HG03521 (cell line): ENCODE measurements around the gene FOXD1.
"Not testable (repeated sequence)": the region's sequence is repeated elsewhere in the genome, so short reads cannot be mapped to it uniquely, and the experiment has no call there.

ENCODE experiments used
- ATAC-seq: cut with Tn5 transposase; IDR thresholded peaks from one replicate; pipeline ENCODE4 v1.9.1; 2021; ENCODE audit warnings: mild to moderate bottlenecking, moderate library complexity; ENCODE audit not compliant: unreplicated experiment

FOXD1 gene

DNA sequence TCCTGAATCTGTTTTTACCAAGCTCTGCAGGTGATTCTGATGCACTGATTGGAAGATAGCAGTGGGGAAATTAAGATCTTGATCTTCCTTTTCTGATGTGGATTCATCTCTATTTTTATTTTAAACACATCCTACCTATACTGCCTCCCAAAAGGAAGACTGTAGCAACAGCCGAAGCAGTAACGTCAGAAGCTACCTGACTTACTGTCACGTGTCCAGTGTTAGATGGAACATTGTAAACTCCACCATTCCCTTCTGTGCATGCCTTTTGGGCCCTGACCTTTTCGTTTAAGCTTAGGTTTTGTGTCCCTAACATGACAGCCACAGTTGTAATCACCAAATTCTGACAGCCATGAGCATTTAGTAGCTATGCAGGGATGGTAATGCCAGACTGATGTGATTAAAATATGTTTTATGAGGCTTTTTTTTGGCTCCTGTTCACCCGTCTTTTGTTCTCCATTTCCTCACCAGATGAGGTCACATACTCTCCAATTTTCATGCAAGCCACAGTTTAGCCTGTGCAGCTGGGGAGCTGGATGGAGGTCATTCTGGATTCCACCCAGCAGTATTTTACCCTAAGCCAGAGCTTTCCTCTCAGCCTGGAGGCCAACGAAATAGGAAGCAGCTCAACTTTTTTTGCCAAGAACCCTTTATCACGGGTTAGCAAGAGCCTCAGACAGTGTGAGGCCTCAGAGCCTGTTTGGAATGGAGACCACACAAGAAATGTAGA is 15.6 kb upstream of the FOXD1 start:
- ATAC-seq: no peak

DNA sequence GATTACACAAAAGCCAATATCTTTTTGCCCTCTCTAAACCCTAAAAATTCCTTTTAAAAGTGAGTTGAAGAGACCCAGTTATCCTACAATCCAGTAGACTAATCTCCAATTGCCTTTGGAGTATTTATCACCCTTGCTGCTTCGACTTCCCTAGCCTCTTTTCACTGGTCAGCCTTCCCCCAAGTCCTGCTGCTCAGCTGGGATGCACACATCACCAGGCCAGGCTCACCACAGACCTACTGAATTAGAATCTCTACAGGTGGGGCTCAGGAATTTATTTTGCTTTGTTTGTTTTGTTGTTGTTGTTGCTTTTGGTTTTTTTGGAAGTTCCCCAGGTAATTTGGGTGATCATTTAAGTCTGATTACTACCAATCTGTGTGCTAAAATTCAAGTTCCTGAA is 11.6 kb upstream of the FOXD1 start:
- no peak for ATAC-seq

DNA sequence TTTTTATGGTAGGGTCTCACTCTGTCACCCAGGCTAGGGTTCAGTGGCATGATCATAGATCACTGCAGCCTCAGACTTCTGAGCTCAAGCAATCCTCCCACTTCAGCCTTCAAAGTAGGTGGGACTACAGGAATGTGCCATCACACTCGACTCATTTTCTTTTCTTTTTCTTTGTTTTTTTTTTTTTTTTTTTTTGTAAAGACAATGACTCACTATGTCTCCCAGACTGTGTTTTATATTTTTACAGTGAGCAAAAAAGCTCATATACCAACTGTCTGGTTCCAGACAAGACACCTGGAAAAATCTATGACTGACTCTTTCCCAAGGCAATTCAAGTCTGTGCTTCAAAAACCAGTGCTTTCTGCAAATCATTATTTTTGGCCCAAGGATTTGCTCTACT is 10.8 kb upstream of the FOXD1 start:
- ATAC-seq: no peak

- not testable (repeated sequence) for ATAC-seq
Observed at GRCh38 chr5:73456462-73456861, 7.9 kb upstream of the FOXD1 start.

- ATAC-seq: peak; percentile 57
Observed at GRCh38 chr5:73454379-73455036, 5.9 kb upstream of the FOXD1 start.

GRCh38 chr5:73452215-73452614 is 3.6 kb upstream of the FOXD1 start:
- ATAC-seq: no peak

- no peak for ATAC-seq
Observed at GRCh38 chr5:73451224-73452130, 2.9 kb upstream of the FOXD1 start.

GRCh38 chr5:73450672-73451223 is 2.2 kb upstream of the FOXD1 start:
- ATAC-seq: no peak

- ATAC-seq: no peak
Observed at GRCh38 chr5:73450137-73450536, 1.6 kb upstream of the FOXD1 start.

DNA sequence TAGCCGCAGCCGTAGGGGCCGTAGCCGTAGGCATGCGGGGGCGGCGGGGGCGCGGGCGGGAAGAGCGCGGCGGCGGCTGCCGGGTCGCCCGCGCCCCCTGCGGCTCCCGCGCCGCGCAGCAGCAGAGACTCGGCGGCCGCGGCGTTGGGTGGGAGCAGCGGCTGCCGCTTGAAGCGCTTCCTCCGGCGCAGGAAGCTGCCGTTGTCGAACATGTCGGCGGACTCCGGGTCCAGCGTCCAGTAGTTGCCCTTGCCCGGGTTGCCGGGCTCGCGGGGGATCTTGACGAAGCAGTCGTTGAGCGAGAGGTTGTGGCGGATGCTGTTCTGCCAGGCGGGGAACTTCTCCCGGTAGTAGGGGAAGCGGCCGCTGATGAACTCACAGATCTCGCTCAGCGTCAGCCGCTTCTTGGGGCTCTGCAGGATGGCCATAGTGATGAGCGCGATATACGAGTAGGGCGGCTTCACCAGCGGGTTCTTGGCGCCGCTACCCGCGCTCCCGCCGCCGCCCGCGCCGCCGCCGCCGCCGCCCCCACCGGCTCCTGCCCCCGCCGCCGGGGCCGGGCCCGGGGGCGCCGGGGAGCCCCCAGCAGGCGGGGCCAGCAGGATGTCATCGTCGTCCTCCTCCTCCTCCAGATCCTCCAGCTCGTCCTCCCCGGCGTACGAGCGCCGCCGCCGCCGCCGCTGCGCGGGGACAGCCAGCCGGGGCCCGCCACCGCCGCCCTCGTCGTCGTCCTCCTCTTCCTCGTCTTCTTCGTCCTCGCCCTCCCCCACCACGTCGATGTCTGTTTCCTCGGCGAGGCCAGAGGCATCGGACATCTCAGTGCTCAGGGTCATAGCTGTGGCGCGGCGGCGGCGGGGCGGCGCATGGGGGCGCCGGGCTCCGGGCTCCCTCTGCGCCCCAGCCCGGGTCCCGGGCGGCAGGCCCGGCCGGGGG is 781 bp downstream of the FOXD1 start:
- ATAC-seq: peak; percentile 13

DNA sequence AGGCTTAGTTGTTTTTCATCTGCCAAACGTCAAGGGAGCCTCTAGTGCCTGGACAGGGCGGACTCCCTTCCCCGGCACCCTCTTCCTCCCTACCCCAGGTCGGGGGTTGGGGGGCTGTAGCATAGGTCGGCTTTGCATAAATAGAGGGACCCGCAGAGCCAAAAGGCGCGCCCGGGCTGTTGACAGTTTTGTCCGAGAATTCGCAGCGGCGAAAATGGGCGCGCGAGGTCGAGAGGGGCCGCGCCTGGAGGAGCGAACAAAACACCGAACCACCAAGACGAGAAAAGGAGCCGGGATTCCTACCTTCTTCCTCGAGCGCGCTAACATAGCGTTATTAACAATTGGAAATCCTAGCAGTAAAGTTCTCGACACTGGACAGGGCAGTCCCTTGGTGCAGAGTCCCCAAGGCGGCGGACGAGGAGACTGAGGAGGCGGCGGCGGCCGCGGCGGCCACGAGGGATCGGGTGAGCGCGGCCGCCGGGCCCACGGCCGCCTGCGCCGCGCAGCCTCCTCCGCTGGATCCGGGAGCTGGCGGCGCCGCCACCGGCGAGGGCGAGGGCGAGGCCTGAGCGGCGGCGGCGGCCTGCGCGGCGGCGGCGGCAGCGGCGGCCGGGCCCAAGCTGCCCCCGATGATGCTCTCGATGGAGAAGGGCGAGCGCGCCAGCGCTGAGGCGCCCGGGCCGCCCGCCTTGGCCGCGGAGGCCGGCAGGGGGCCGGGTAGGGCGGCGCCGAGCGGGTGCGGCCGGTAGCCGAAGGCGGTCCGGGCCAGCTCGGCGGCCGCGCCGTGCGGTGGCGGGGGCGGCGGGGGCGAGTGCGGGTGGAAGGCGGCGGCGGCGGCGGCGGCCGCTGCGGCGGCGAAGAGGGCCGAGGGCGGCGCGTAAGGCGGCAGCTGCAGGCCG is 1.7 kb downstream of the FOXD1 start:
- ATAC-seq: peak; percentile 32

GRCh38 chr5:73445665-73446630 is 2.6 kb downstream of the FOXD1 start:
- no peak for ATAC-seq

- no peak for ATAC-seq
Observed at GRCh38 chr5:73444499-73445438, 3.8 kb downstream of the FOXD1 start.

DNA sequence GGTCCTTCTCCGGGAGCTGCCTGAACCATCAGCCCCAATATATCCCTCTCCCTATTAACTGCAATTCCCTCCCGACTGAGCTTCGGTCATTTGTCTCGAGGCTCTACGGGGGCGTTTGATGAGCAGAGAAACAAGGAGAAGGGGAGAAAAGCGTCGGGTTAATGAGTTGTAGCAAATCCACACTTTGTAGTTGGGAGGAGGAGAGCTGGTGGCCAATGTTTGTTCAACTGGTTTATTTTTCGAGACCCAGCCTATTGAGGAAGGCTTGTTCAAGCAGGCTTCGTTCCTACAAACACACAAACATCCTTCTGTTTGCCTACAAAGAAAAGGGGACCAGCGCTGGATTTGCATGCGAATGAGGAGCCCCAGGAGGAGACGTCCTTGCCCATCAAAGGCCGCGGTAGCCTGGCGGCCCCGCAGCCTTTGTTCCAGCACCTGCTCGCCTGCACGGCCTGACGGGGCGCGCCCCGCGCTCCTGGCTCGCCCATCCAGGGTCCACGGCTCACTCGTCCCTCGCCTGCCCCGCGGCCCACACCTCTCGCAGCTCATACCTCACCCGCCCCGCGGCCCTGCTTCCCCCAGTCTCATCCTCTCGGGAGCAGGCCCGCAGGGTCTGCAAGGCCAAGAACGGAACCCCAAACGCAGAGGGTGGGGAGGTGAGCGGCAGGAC is 4.6 kb downstream of the FOXD1 start:
- no peak for ATAC-seq

- no peak for ATAC-seq
Observed at GRCh38 chr5:73442996-73443627, 5.5 kb downstream of the FOXD1 start.

DNA sequence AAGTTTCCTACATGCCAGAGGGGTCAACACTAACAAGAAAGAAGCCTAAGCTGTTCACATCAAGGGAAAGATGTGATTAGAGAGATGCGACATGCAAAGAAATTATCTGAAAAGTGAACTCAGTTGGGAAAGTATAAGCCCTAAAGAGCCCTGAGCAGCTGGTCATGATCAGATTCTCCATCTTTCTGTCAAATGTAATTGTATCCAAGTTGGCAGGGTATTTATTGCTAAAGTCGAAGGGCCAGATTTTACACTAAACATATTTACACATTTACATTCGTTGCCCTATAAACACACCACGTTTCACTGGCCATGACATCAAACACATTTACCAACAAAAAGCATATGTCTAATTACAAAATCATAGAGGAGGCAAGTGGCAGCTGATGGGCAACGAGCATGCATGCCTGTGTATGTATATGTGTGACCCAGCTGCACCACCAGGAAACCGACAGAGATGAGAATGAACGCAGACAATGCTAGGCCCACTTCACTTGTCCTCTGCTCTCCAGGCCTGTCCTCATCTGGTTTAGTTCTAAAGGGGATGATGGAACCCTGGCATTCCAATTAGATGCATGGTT is 6.3 kb downstream of the FOXD1 start:
- no peak for ATAC-seq
